Limb (tissue), 2 donors: ENCODE data around the gene KCNAB2.

Source experiments
- DNase-seq, 2 donors: peaks; one replicate each; pipeline ENCODE4 v3.0.0-alpha.2; 2016; ENCODE audit errors: extremely low spot score in 2 of 2

KCNAB2 gene

DNA sequence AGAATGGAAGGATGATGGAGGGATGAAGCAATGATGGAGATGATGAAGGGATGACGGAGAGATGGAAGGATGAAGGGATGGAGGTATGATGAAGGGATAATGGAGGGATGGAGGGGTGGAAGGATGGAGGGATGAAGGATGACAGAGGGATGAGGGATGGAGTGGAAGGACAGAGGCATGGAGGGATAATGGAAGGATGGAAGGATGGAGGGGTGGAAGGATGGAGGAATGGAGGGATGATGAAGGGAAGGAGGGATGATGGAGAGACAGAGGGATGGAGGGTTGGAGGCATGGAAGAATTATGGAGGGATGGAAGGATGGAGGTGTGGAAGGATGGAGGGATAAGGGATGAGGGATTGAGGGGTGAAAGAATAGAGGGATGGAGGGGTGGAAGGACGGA, 62.8 kb downstream of the KCNAB2 start:
- DNase-seq, result no peak

GRCh38 chr1:6108937-6109614, 63.4 kb downstream of the KCNAB2 start:
- DNase-seq, result no peak

- no peak for DNase-seq
Observed at GRCh38 chr1:6109688-6110087, 64.0 kb downstream of the KCNAB2 start.

GRCh38 chr1:6110326-6110725, 64.6 kb downstream of the KCNAB2 start:
- no peak for DNase-seq

GRCh38 chr1:6111571-6111970, 65.9 kb downstream of the KCNAB2 start:
- no peak for DNase-seq

GRCh38 chr1:6111991-6112689, 66.5 kb downstream of the KCNAB2 start:
- DNase-seq, result no peak

DNA sequence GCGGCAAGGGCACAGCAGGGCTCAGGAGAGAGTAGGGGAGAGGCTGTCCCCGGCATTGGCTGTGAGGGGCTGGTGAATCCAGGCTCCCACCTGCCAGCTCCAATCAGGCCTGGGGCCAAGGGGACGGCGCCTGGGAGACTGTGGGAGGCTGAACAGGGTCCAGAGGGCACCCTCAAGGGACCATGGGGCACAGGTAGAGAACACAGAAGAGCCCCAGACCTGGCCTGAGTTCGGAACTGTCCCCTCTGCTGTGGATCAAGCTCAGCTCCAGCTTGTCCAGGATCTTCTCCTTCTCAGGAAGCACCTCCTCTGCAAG, 67.0 kb downstream of the KCNAB2 start:
- no peak for DNase-seq

- no peak for DNase-seq
Observed at GRCh38 chr1:6113116-6113515, 67.4 kb downstream of the KCNAB2 start.

GRCh38 chr1:6113745-6114144, 68.1 kb downstream of the KCNAB2 start:
- DNase-seq, result no peak

DNA sequence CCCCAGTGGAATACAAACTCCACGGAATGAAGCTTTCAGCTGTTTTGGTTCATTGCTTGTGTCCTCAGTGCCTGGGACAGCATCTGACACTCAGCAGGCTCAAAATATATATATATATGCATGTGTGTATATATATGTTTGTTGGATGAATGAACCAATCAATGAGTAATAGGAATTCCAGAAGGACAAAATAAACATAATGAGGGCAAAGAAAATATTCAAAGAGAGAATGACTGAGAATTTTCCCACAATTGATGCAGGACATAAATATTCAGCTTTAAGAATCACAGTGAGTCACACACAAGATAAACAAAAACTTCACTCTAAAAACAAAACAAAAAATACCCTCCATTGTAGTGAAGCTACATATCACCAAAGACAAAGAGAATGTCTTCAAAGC, 70.4 kb downstream of the KCNAB2 start:
- DNase-seq, result no peak

DNA sequence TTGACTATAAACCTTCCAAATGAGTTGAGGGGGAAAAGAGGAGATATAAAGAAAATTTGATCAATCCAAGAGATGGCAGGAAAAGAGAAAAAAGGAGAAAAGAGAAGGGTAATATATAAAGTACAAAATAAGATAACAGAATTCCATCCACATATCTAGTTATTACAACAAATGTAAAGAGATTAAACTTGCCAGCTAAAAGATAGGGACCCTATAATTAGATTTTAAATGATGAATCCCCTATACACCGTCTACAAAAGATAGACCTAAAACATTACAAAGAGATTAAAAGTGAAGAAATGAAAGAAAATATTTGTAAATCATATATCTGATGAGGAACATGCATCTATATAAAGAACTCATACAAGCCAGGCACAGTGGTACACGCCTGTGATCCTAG, 71.4 kb downstream of the KCNAB2 start:
- no peak for DNase-seq

DNA sequence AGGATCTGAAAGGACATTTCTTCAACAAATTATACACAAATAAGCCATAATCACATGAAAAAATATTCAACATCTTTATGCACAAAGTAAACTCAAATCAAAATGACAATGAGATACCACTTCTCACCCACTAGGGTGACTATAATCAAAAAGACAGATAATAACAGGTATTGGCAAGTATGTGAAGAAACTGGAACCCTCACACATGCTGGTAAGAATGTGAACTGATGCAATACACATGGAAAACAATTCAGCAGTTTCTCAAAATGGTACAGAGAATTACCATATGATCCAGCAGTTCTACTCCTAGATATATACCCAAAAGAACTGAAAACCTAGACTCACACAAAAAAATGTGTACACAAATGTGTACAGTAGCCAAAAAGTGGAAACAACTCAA, 71.9 kb downstream of the KCNAB2 start:
- DNase-seq, result no peak

GRCh38 chr1:6118415-6118814, 72.7 kb downstream of the KCNAB2 start:
- no peak for DNase-seq

GRCh38 chr1:6121021-6121421, 75.3 kb downstream of the KCNAB2 start:
- DNase-seq, result no peak

DNA sequence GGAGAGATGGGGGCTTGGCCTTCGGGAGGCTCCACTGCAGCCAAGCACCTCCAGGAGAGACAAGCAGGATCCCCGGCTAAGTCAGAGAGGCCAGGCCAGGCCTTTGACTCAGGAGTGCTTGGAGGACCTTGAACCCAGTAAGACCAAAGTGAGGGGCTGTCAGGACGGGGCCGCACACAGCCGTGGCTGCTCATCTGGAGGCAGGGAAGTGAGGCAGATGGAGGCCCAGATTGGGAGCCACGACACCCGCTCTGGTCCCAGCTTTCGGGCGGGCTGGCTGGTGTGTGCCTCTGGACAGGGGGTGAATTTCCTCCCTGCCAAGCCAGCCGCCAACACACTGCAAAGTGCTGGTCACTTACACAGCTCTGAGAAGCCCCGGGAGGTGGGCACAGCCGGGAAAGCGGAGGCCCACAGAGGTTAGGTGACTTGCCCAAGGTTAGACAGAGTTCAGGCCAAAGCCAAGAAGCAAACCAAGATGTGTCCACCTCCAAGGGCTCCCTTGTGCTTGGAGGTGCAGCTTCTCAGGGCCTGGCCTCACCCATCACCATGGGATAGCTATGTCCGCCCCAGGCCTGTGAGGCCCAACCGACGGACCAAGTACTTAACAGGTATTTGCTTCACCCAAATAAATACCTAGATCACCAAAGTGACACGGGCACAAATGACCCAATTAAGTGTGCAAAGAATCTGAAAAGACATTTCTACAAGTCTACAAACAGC, 76.1 kb downstream of the KCNAB2 start:
- no peak for DNase-seq

GRCh38 chr1:6123083-6123482, 77.4 kb downstream of the KCNAB2 start:
- DNase-seq, result no peak

DNA sequence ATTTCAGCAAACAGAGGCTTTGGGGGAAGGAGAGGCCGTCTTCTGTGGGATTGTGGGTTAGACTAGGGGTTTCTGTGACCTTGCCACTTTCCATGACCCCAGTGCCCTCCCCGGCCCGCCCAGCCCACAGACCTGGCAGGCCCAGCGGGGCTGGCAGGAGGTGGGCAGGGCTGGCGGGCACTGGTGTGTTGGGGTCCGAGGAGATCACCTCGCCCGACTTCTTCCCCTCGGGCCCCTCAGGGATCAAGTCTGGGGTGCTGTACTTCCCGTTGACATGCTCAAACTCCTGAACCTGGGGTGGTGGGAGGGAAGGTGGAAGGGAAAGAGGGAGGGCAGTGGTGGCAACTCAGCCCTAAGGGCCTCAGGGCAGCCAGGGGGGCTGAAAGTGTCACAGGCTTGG, 78.1 kb downstream of the KCNAB2 start:
- no peak for DNase-seq

GRCh38 chr1:6124341-6124740, 78.7 kb downstream of the KCNAB2 start:
- DNase-seq, result no peak

GRCh38 chr1:6124746-6125365, 79.2 kb downstream of the KCNAB2 start:
- no peak for DNase-seq

GRCh38 chr1:6125366-6125765, 79.7 kb downstream of the KCNAB2 start:
- DNase-seq, result no peak

GRCh38 chr1:6126028-6126427, 80.3 kb downstream of the KCNAB2 start:
- no peak for DNase-seq

DNA sequence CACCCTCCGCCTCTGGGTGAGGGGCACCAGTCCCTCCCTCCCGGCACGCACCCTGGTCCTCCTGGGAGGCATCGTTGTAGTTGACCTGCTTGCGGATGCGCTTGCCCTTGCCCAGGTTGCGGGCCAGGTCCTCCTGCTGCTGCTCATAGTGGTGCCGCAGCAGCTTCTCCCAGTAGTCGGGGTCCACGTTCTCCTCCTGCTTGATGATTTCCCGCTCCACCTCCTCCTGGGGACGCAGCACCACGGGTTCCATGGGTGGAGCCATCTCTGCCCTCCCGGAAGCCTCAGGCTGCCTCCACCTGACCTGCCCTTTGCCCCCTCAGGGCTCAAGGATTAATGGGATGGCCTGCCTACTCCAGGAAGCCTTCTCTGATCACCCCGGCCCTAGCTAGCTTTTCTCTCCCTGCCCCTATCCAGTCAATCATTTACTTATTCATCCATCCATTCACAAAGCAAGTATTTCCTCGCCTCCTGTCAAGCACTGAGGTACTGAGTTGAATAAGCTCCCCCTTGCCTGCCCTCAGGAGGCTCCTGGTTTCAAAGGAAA, 80.9 kb downstream of the KCNAB2 start:
- DNase-seq, result no peak
